NCI-H345 treated with DMSO at 0.1 percent for 48 hours (cell line): ENCODE measurements around the gene CALML5.

Experiments
- DNase-seq: peaks from one replicate; lab custom pipeline; 2025; ENCODE audit not compliant: unreplicated experiment; lab: John Stamatoyannopoulos, UW

The CALML5 gene

GRCh38 chr10:5499493-5500140 is at the start of gene CALML5:
Gene CALML5 (minus strand): TSS chr10:5499570. CDS start chr10:5499438, 132 bp downstream.
- no peak for DNase-seq

- DNase-seq, result peak; percentile 18
Observed at GRCh38 chr10:5547931-5548660, 48.7 kb upstream of the CALML5 start.

- DNase-seq, result no peak
Observed at GRCh38 chr10:5547681-5547930, 48.2 kb upstream of the CALML5 start.

GRCh38 chr10:5546891-5547680 is 47.7 kb upstream of the CALML5 start:
- no peak for DNase-seq

- no peak for DNase-seq
Observed at GRCh38 chr10:5545778-5546710, 46.7 kb upstream of the CALML5 start.

- DNase-seq, result no peak
Observed at GRCh38 chr10:5545426-5545777, 46.0 kb upstream of the CALML5 start.

GRCh38 chr10:5545011-5545410 is 45.6 kb upstream of the CALML5 start:
- no peak for DNase-seq

GRCh38 chr10:5544216-5544805 is 44.9 kb upstream of the CALML5 start:
- no peak for DNase-seq

GRCh38 chr10:5543623-5544022 is 44.3 kb upstream of the CALML5 start:
- no peak for DNase-seq

GRCh38 chr10:5542100-5542499 is 42.7 kb upstream of the CALML5 start:
- no peak for DNase-seq

GRCh38 chr10:5540891-5541290 is 41.5 kb upstream of the CALML5 start:
- no peak for DNase-seq

GRCh38 chr10:5540080-5540479 is 40.7 kb upstream of the CALML5 start:
- DNase-seq, result no peak

GRCh38 chr10:5538892-5539651 is 39.7 kb upstream of the CALML5 start:
- DNase-seq, result no peak

GRCh38 chr10:5538446-5538845 is 39.1 kb upstream of the CALML5 start:
- no peak for DNase-seq

GRCh38 chr10:5537684-5538083 is 38.3 kb upstream of the CALML5 start:
- DNase-seq, result no peak

- DNase-seq, result no peak
Observed at GRCh38 chr10:5536486-5537081, 37.2 kb upstream of the CALML5 start.

GRCh38 chr10:5534880-5535856 is 35.8 kb upstream of the CALML5 start:
- no peak for DNase-seq

GRCh38 chr10:5534051-5534821 is 34.9 kb upstream of the CALML5 start:
- DNase-seq, result no peak
